GM19035 (cell line): Measurements from ENCODE around the gene C8G.
A peak's percentile ranks its signal among the peaks of the same experiment; 100 is the strongest.

Experiments
- ATAC-seq: cut with Tn5 transposase; IDR thresholded peaks from one replicate; pipeline ENCODE4 v1.9.1; 2021; ENCODE audit not compliant: unreplicated experiment

The C8G gene

GRCh38 chr9:136940526-136941230 lies 4.4 kb upstream of the C8G start:
- ATAC-seq = no peak

- no peak for ATAC-seq
Observed at GRCh38 chr9:136941231-136942111, 3.6 kb upstream of the C8G start.

- ATAC-seq = no peak
Observed at GRCh38 chr9:136942112-136942880, 2.7 kb upstream of the C8G start.

GRCh38 chr9:136942881-136943230 lies 2.2 kb upstream of the C8G start:
- no peak for ATAC-seq

- peak; percentile 15 for ATAC-seq
Observed at GRCh38 chr9:136943291-136944211, 1.5 kb upstream of the C8G start.

- ATAC-seq = no peak
Observed at GRCh38 chr9:136944212-136944518, 878 bp upstream of the C8G start.

GRCh38 chr9:136945333-136946227 lies 537 bp downstream of the C8G start:
- ATAC-seq = no peak

GRCh38 chr9:136946228-136947027 lies 1.4 kb downstream of the C8G start:
- ATAC-seq = no peak

- ATAC-seq = no peak
Observed at GRCh38 chr9:136947028-136947891, 2.2 kb downstream of the C8G start.

- ATAC-seq = no peak
Observed at GRCh38 chr9:136947955-136948510, 3.0 kb downstream of the C8G start.

GRCh38 chr9:136949239-136949816 lies 4.3 kb downstream of the C8G start:
- no peak for ATAC-seq

- ATAC-seq = peak; percentile 80
Observed at GRCh38 chr9:136949817-136950655, 5.0 kb downstream of the C8G start.

- no peak for ATAC-seq
Observed at GRCh38 chr9:136950656-136951276, 5.7 kb downstream of the C8G start.

- ATAC-seq = no peak
Observed at GRCh38 chr9:136951541-136952320, 6.7 kb downstream of the C8G start, which contains the start of gene LCN12. Gene LCN12 (plus strand): TSS chr9:136952273. CDS start chr9:136952328, 55 bp downstream.

- ATAC-seq = no peak
Observed at GRCh38 chr9:136952321-136952850, 7.3 kb downstream of the C8G start.
